Left ventricle myocardium superior (tissue), 1 donor: Measurements from ENCODE around the gene ASMTL. TPM values are rescaled to one million over a fixed set of nuclear protein-coding genes. Genes with fewer than 3 reads are reported as not detected.
A peak's percentile ranks its signal among the peaks of the same experiment; 100 is the strongest.

ENCODE experiments used
- ATAC-seq: fragments of 200-7000 bp; cut with Tn5 transposase; one replicate; pipeline ENCODE4 v1.9.1; 2020; ENCODE audit warnings: mild to moderate bottlenecking, moderate library complexity
- DNase-seq: peaks from one replicate; pipeline ENCODE4 v3.0.0-alpha.2; 2020
- intact Hi-C: fragments of 100-400 bp; cut with micrococcal nuclease; formaldehyde crosslinking; loops from one replicate; pipeline ENCODE4 v1.11.0; 2022
- total RNA-seq: library from RNA; stranded (reverse); fragmentation: NEBNext Ultra II Directional; extraction: Animal tissue kit (Norgen Biotek cat#: 25700); gene quantifications from one replicate; pipeline ENCODE4 v1.2.1, GENCODE V29; 2021
- donor health status: DM: no; HTN: yes; CAD: no; lungs with severe emphysema.

ASMTL gene
- total RNA-seq, 1 donor from 2014 or later = 34.3 TPM

- ATAC-seq (no peak), DNase-seq (peak; percentile 15)
- intact Hi-C loops = no loop called here
Observed at GRCh38 chrX:1397441-1398270, 55.1 kb downstream of the ASMTL start.

GRCh38 chrX:1397001-1397400 lies 55.7 kb downstream of the ASMTL start:
- intact Hi-C loops = no loop called here
- ATAC-seq (no peak), DNase-seq (peak; percentile 21)

DNA sequence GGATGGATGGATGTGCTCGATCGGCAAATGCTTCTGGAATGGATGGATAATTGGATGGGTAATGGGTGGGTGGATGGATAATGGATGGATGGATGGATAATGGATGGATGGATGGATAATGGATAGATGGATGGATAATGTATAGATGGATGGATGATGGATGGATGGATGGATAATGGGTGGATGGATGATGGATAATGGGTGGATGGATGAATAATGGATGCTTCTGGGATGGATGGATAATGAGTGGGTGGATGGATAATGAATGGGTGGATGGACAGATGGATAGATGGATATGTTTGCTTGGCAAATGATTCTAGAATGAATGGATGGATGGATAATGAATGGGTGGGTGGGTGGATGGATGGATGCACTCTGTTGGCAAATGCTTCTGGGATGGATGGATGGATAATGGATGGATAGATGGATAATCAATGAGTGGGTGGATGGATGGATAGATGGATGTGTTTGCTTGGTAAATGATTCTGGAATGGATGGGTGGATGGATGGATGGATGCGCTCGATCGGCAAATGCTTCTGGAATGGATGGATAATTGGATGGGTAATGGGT lies 57.0 kb downstream of the ASMTL start:
- no peak for ATAC-seq
- intact Hi-C loops = no loop called here
- DNase-seq = peak; percentile 8

DNA sequence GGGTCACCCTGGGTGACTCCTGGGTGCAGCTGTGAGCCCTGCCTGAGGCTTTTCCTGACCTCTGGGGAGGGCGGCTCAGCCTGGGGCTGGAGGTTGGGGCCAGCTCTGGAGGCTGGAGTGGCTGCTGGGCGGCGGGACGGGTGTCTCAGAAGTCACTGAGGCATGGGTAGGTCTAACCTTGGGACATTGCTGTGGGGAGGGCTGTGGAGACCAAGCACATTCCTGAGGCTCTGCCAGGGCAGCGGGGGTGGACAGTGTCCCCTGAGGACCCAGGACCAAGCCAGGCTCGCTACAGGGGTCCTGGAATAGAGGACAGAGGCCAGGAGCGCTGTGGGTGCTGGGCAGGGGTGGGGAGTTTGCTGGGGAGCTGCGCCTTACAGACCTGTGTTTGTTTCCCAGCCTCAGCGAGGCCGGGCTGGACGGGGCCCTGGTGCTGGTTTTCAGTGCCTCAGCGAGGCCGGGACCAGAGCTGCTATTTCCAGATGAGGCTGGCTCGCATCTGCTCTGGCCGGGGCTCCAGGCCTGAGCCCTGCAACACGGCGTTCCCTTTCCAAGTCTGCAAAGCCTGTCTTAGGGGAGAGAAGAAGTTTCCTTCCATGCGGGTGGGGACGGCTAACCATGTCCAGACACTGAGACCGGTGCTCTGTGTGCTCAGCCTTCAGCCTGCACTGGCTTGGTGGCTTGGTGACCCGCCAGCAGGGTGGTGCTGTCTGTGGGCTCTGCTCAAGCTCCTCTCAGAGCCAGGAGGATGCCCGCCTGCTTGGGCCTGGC lies 57.8 kb downstream of the ASMTL start:
- ATAC-seq (no peak), DNase-seq (peak; percentile 37)
- intact Hi-C loops = no loop called here

DNA sequence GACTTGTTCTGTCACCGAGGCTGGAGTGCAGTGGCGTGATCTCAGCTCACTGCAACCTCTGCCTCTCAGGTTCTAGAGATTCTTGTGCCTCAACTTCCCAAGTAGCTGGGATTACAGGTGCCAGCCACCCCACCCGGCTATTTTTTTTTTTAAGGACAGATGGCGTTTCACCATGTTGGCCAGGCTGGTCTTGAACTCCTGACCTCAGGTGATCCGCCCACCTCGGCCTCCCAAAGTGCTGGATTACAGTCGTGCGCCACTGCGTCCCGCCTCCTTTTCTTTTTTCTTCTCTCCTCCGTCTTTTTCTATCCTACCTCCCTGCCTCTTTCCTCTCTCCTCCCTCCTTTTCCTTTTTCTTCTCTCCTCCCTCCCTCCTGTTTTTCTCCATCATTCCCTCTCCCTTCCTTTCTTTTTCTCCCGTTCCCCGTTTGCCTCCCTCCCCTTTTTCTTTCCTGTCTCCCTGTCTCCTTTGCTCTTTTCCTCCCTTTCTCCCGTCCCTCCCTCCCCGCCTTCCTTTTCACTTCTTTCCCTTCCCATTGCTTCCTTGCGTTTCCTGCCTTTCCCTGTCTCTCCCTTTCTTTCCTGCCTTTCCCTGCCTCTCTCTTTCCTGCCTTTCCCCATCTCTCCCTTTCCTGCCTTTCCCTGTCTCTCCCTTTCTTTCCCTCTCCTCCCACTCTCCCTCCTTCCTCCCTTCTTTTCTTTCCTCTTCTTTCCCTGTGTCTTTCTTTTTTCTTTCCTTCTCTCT lies 58.7 kb downstream of the ASMTL start:
- no peak for ATAC-seq
- intact Hi-C loops = no loop called here
- peak; percentile 10 for DNase-seq

- peak; percentile 66 for ATAC-seq
- intact Hi-C loops = no loop called here
- DNase-seq = peak; percentile 86
Observed at GRCh38 chrX:1392376-1393068, 60.2 kb downstream of the ASMTL start.

GRCh38 chrX:1391707-1392375 lies 60.9 kb downstream of the ASMTL start, which contains the start of gene SLC25A6:
SLC25A6 (minus strand) TSS chrX:1392113; CDS start chrX:1392009, 104 bp downstream.
- intact Hi-C loops = no loop called here
- ATAC-seq (peak; percentile 94), DNase-seq (peak; percentile 100)

- ATAC-seq = peak; percentile 69
- intact Hi-C loops = no loop called here
- peak; percentile 96 for DNase-seq
Observed at GRCh38 chrX:1391370-1391706, 61.4 kb downstream of the ASMTL start.

DNA sequence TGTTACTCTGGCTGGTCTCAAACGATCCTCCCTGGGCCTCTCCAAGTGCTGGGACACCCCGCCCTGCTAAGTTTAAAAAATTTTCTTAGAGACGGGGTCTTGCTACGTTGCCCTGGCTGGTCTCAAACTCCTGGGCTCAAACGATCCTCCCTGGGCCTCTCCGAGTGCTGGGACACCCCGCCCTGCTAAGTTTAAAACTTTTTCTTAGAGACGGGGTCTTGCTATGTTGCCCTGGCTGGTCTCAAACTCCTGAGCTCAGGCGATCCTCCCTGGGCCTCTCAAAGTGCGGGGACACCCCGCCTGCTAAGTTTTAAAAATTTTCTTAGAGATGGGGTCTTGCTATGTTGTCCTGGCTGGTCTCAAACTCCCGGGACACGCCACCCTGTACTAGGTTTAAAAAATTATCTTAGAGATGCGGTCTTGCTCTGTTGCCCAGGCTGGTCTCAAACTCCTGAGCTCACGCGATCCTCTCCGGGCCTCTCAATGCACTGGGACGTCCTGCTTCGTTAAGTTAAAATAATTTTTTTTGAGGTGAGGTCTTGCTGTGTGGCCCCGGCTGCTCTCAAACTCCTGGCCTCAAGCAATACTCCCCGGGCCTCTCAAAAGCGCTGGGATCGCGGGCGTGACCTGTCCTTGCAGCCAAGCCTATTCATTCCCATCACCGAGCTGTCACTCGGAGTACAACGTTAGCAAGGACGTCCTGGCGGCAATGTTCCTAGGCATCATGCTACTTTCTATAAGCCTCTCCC lies 61.9 kb downstream of the ASMTL start:
- no peak for ATAC-seq
- peak; percentile 43 for DNase-seq
- intact Hi-C loops = no loop called here

- no peak for DNase-seq
- no peak for ATAC-seq
- intact Hi-C loops = no loop called here
Observed at GRCh38 chrX:1389993-1390285, 62.8 kb downstream of the ASMTL start.

DNA sequence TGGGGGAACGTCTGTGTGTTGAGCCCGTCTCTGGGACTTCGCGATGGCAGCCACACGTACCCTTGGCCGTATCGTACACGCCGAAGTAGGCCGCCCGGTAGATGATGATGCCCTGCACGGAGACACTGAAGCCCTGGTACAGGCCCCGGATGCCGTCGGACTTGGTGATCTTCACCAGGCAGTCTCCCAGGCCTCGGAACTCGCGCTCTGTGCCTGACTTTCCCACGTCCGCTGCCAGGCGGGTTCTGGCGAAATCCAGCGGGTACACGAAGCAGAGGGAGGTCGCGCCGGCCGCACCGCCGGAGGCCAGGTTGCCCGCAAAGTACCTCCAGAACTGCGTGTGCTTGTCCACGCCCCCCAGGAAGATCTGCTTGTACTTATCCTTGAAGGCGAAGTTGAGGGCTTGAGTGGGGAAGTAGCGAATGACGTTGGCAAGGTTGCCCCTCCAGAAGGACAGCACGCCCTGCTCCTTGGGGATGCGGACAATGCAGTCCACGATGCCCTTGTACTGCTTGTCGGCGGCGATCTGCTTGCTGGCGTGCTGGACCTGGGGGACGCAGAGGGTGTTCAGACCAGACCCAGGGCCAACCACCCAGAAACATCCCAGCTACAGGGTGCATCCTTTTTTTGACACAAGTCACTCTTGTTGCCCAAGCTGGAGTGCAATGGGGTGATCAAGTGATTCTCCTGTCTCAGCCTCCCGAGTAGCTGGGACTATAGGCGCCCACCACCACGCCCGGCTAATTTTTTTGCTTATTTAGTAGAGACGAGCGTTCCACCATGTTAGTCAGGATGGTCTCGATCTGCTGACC lies 63.3 kb downstream of the ASMTL start:
- intact Hi-C loops = no loop called here
- DNase-seq (peak; percentile 38), ATAC-seq (no peak)

DNA sequence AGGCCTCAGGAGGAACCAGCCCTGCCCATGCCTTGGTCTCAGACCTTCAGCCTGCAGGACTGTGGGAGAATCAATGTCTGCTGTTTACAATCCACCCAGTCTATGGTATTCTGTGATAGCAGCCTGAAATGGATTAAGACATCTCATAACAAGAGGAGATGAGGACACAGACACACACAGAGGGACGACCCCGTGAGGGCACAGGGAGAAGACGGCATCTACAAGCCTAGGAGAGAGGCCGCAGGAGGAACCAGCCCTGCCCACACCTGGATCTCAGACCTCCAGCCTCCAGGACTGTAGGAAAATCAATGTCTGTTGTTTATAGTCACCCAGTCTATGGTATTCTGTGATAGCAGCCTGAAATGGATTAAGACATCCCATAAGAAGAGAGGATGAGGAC lies 64.1 kb downstream of the ASMTL start:
- ATAC-seq = no peak
- no peak for DNase-seq
- intact Hi-C loops = no loop called here

- no peak for ATAC-seq
- peak; percentile 40 for DNase-seq
- intact Hi-C loops = no loop called here
Observed at GRCh38 chrX:1387141-1387776, 65.5 kb downstream of the ASMTL start.

- DNase-seq = peak; percentile 25
- intact Hi-C loops = no loop called here
- ATAC-seq = no peak
Observed at GRCh38 chrX:1386338-1387127, 66.2 kb downstream of the ASMTL start.

- peak; percentile 34 for DNase-seq
- intact Hi-C loops = no loop called here
- peak; percentile 5 for ATAC-seq
Observed at GRCh38 chrX:1385253-1386223, 67.2 kb downstream of the ASMTL start.
